Duodenal mucosa (tissue), 2 donors: Measurements from ENCODE around the gene LRCH1.

Experiments used
- H3K27ac ChIP-seq: one replicate; pipeline ENCODE4 v1.7.0; 2013; ENCODE audit warnings: low read depth, low read length
- H3K27me3 ChIP-seq, 2 donors: one replicate each; pipeline ENCODE4 v1.7.0; 2013; ENCODE audit warnings: low read length in 2 of 2, control low read depth in 1 of 2; ENCODE audit not compliant: insufficient read depth in 2 of 2, control insufficient read depth in 1 of 2
- H3K36me3 ChIP-seq, 2 donors: one replicate each; pipeline ENCODE4 v1.7.0; 2013; ENCODE audit warnings: low read length in 2 of 2, control low read depth in 1 of 2; ENCODE audit not compliant: insufficient read depth in 2 of 2, control insufficient read depth in 1 of 2
- H3K4me1 ChIP-seq, 2 donors: one replicate each; pipeline ENCODE4 v1.7.0; 2013; ENCODE audit warnings: low read length in 2 of 2, control low read depth in 1 of 2; ENCODE audit not compliant: insufficient read depth in 2 of 2, control insufficient read depth in 1 of 2
- H3K4me3 ChIP-seq, 2 donors: one replicate each; pipeline ENCODE4 v1.7.0; 2013; ENCODE audit warnings: low read length in 2 of 2, low read depth in 1 of 2
- H3K9ac ChIP-seq, 2 donors: one replicate each; pipeline ENCODE4 v1.7.0; 2013; ENCODE audit warnings: low read length in 2 of 2, low read depth in 1 of 2
- H3K9me3 ChIP-seq, 2 donors: one replicate each; pipeline ENCODE4 v1.7.0; 2013; ENCODE audit warnings: low read length in 2 of 2, control low read depth in 1 of 2; ENCODE audit not compliant: control insufficient read depth in 1 of 2

Gene LRCH1

GRCh38 chr13:46682707-46683106 is 129.7 kb downstream of the LRCH1 start:
- no peaks in the 10 kb centered on the region for H3K27me3 ChIP-seq

GRCh38 chr13:46683676-46684260 is 130.8 kb downstream of the LRCH1 start:
- Histone ChIP-seq H3K9ac (no peak overlapping the region), H3K36me3 (peaks cover 0 to 7% of the 10 kb centered on the region in 2 donors), H3K4me3 (no peak overlapping the region), H3K4me1 (peaks cover 35 to 52% of the 10 kb centered on the region in 2 donors), H3K27me3 (no peaks in the 10 kb centered on the region), H3K27ac (no peak overlapping the region), H3K9me3 (no peaks in the 10 kb centered on the region)

More at GRCh38 chr13:46682707-46683106, 129.7 kb downstream of the LRCH1 start:
- Histone ChIP-seq H3K9ac (no peak overlapping the region), H3K9me3 (no peaks in the 10 kb centered on the region), H3K36me3 (peaks cover 0 to 7% of the 10 kb centered on the region in 2 donors), H3K4me3 (no peak overlapping the region), H3K27ac (no peak overlapping the region), H3K4me1 (peaks cover 28 to 48% of the 10 kb centered on the region in 2 donors)

GRCh38 chr13:46684287-46685001 is 131.5 kb downstream of the LRCH1 start:
- H3K4me3 ChIP-seq, result no peak overlapping the region
- H3K36me3 ChIP-seq, result peaks cover 0 to 7% of the 10 kb centered on the region in 2 donors
- H3K27me3 ChIP-seq, result no peaks in the 10 kb centered on the region
- H3K9me3 ChIP-seq, result no peaks in the 10 kb centered on the region
- H3K9ac ChIP-seq, result peak overlapping the region in 1 of 2 donors; percentile 2
- no peak overlapping the region for H3K27ac ChIP-seq
- H3K4me1 ChIP-seq, result peaks cover 32 to 45% of the 10 kb centered on the region in 2 donors

- Histone ChIP-seq H3K9ac (no peak overlapping the region), H3K27me3 (no peaks in the 10 kb centered on the region), H3K9me3 (no peaks in the 10 kb centered on the region), H3K36me3 (peaks cover under 1 to 7% of the 10 kb centered on the region in 2 donors), H3K4me3 (no peak overlapping the region), H3K4me1 (peaks cover 29 to 40% of the 10 kb centered on the region in 2 donors), H3K27ac (no peak overlapping the region)
Observed at GRCh38 chr13:46685006-46685730, 132.2 kb downstream of the LRCH1 start.

DNA sequence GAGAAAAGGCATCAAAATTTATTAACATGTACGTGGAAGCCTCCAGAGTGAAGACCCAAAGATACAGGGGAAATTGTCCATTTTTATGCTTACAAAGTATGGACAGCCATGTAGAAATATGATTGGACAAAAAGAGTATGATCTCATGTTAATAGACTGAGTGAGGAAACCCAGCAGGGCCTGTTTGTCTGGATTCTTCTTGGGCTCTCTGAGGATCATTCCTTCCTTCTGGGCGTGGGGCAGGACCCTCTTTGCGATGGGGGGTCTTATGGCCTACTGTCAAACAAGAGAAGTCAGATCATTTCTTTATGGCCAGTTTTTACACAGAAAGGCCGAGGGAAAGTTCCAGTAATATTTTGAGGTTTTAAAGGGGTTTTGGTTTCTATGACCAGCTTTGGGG is 133.2 kb downstream of the LRCH1 start:
- no peaks in the 10 kb centered on the region for H3K27me3 ChIP-seq
- no peaks in the 10 kb centered on the region for H3K9me3 ChIP-seq
- peaks cover 23 to 38% of the 10 kb centered on the region in 2 donors for H3K4me1 ChIP-seq
- no peak overlapping the region for H3K27ac ChIP-seq
- no peak overlapping the region for H3K9ac ChIP-seq
- H3K4me3 ChIP-seq, result no peak overlapping the region
- H3K36me3 ChIP-seq, result peaks cover 3 to 7% of the 10 kb centered on the region in 2 donors

- no peak overlapping the region for H3K9ac ChIP-seq
Observed at GRCh38 chr13:46687810-46688209, 134.8 kb downstream of the LRCH1 start.

DNA sequence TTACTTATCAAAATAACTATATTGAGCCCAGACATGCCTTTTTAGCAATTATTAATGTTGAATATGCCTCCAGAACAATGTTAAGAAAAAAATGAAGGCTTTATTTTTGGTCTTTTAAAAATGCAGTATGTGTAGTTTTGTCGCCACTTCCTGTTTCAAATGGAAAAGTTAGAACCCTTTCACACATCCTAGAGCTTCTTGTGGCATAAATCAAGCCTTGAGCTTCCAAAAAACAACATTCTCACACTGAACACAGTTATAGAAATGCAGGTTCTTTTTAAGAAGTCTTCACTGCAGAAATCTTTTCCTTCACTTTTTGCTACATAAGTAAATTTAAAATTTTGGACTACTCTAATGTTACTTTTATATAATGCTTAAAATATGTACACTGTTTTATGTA is 135.3 kb downstream of the LRCH1 start:
- H3K36me3 ChIP-seq, result peaks cover 2 to 3% of the 10 kb centered on the region in 2 donors
- no peaks in the 10 kb centered on the region for H3K9me3 ChIP-seq
- no peak overlapping the region for H3K9ac ChIP-seq
- no peak overlapping the region for H3K4me3 ChIP-seq
- no peak overlapping the region for H3K27ac ChIP-seq
- peaks cover 23 to 46% of the 10 kb centered on the region in 2 donors for H3K4me1 ChIP-seq
- no peaks in the 10 kb centered on the region for H3K27me3 ChIP-seq

More at GRCh38 chr13:46687810-46688209, 134.8 kb downstream of the LRCH1 start:
- Histone ChIP-seq H3K9me3 (no peaks in the 10 kb centered on the region), H3K27me3 (no peaks in the 10 kb centered on the region), H3K27ac (no peak overlapping the region), H3K36me3 (peaks cover 0 to 3% of the 10 kb centered on the region in 2 donors), H3K4me1 (peaks cover 23 to 46% of the 10 kb centered on the region in 2 donors), H3K4me3 (no peak overlapping the region)

GRCh38 chr13:46698014-46698413 is 145.0 kb downstream of the LRCH1 start:
- Histone ChIP-seq H3K36me3 (peaks cover 34 to 68% of the 10 kb centered on the region in 2 donors), H3K27me3 (no peaks in the 10 kb centered on the region), H3K9ac (no peak overlapping the region), H3K27ac (no peak overlapping the region), H3K4me1 (no peaks in the 10 kb centered on the region), H3K4me3 (no peak overlapping the region), H3K9me3 (no peaks in the 10 kb centered on the region)

GRCh38 chr13:46698910-46699460 is 146.0 kb downstream of the LRCH1 start:
- no peaks in the 10 kb centered on the region for H3K9me3 ChIP-seq
- H3K27ac ChIP-seq, result no peak overlapping the region
- peaks cover 34 to 60% of the 10 kb centered on the region in 2 donors for H3K36me3 ChIP-seq
- no peak overlapping the region for H3K9ac ChIP-seq
- H3K4me1 ChIP-seq, result no peaks in the 10 kb centered on the region
- no peak overlapping the region for H3K4me3 ChIP-seq
- no peaks in the 10 kb centered on the region for H3K27me3 ChIP-seq

- H3K4me3 ChIP-seq, result no peak overlapping the region
- H3K4me1 ChIP-seq, result no peaks in the 10 kb centered on the region
- H3K9ac ChIP-seq, result no peak overlapping the region
- H3K9me3 ChIP-seq, result no peaks in the 10 kb centered on the region
- H3K36me3 ChIP-seq, result peaks cover 17 to 49% of the 10 kb centered on the region in 2 donors
- H3K27ac ChIP-seq, result no peak overlapping the region
- no peaks in the 10 kb centered on the region for H3K27me3 ChIP-seq
Observed at GRCh38 chr13:46712524-46712923, 159.6 kb downstream of the LRCH1 start.
